Body of pancreas (tissue), 4 donors: ENCODE data around the gene MYDGF.

Source experiments
- POLR2A ChIP-seq, 3 donors: fragments of 450-650 bp; IDR thresholded peaks; one replicate each; pipeline ENCODE4 v1.6.1; 2016; ENCODE audit warnings: antibody characterized with exemption in 3 of 3, mild to moderate bottlenecking in 2 of 3
- TF ChIP-seq, protein P1 (sequence below), 7 experiments: fragments of 450-650 bp in 4 of 7; fragments of 200-600 bp in 3 of 7; sonication (generic) in 3 of 7; IDR thresholded peaks; one replicate each; pipeline ENCODE4 v1.5.1; 2016 to 2019; ENCODE audit warnings: antibody characterized with exemption in 7 of 7

DNA sequence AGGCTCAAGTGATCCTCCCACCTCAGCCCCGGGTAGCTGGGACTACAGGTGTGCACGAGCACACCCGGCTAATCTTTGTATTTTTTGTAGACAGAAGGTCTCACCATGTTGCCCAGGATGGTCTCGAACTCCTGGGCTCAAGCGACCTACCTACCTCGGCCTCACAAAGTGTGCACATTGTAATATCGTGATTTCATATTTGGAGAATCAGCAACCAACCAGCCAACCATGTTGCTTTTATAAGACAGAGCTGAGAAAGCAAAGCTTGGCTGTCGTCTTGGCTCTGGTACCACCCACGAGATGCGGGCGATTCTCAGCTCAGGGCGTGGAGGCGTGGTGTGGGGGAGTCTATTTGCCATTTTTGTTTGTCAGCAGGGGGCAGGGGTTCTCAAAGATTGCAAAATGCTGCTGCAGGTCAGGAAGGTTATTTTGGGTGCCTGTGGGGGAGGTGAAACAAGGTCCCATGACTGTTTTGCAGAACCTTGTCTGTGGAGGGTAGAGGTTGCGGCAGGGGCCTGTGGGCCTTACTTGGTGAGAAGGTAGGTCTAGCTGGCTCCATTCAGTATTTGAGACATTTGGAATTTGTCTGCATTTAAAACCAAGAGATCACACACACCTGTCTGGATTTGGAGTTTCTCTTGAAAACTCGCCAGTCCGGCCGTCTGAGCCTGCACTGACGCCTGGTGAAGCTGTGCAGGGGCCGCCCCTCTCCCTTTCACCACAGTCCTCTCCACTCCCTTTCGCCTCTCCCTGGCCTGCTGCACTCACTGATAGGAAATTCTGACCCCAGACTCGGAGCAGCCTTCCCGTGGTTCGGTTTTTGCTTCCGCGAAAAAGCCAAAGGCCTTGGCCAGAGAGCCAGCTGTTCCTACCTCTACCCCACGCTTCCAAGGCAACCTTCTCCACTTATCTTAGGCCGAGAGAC is 15.4 kb downstream of the MYDGF start:
- TF ChIP-seq, protein P1, sequence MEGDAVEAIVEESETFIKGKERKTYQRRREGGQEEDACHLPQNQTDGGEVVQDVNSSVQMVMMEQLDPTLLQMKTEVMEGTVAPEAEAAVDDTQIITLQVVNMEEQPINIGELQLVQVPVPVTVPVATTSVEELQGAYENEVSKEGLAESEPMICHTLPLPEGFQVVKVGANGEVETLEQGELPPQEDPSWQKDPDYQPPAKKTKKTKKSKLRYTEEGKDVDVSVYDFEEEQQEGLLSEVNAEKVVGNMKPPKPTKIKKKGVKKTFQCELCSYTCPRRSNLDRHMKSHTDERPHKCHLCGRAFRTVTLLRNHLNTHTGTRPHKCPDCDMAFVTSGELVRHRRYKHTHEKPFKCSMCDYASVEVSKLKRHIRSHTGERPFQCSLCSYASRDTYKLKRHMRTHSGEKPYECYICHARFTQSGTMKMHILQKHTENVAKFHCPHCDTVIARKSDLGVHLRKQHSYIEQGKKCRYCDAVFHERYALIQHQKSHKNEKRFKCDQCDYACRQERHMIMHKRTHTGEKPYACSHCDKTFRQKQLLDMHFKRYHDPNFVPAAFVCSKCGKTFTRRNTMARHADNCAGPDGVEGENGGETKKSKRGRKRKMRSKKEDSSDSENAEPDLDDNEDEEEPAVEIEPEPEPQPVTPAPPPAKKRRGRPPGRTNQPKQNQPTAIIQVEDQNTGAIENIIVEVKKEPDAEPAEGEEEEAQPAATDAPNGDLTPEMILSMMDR (IDR thresholded peaks at IDR 0.05): no peak
- TF ChIP-seq POLR2A (IDR thresholded peaks at IDR 0.05): no peak
